PC-3 (cell line): ENCODE measurements around the gene DISP3.

ENCODE experiments used
- EZH2 ChIP-seq: fragments of 300-600 bp; sonication (generic); IDR thresholded peaks from one replicate; pipeline ENCODE4 v1.6.1; 2017; ENCODE audit warnings: antibody characterized with exemption, mild to moderate bottlenecking, low read length; ENCODE audit not compliant: unreplicated experiment
- TF ChIP-seq, protein P1 (sequence below): fragments of 300-600 bp; sonication (generic); conservative IDR thresholded peaks from 2 replicates; pipeline ENCODE4 v1.5.1; 2017; ENCODE audit warnings: antibody characterized with exemption, low read depth, mild to moderate bottlenecking, low read length

DNA sequence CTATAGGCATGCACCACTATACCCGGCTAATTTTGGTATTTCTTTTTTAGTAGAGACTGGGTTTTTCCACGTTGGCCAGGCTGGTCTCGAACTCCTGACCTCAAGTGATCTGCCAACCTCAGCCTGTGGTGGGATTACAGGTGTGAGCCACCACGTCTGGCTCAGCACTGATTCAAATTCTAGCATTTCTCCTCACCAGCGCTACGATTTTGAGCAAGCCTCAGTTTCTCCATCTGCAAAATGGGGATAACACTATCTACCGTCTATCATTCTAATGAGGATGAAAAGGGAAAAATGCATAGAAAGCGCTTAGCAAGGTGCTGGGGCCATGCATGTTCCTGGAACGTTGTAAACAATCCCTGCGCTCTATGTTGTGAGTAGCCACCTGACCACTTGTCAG, 49.0 kb upstream of the DISP3 start:
- TF ChIP-seq, protein P1, sequence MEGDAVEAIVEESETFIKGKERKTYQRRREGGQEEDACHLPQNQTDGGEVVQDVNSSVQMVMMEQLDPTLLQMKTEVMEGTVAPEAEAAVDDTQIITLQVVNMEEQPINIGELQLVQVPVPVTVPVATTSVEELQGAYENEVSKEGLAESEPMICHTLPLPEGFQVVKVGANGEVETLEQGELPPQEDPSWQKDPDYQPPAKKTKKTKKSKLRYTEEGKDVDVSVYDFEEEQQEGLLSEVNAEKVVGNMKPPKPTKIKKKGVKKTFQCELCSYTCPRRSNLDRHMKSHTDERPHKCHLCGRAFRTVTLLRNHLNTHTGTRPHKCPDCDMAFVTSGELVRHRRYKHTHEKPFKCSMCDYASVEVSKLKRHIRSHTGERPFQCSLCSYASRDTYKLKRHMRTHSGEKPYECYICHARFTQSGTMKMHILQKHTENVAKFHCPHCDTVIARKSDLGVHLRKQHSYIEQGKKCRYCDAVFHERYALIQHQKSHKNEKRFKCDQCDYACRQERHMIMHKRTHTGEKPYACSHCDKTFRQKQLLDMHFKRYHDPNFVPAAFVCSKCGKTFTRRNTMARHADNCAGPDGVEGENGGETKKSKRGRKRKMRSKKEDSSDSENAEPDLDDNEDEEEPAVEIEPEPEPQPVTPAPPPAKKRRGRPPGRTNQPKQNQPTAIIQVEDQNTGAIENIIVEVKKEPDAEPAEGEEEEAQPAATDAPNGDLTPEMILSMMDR: no peak
- TF ChIP-seq EZH2: no peak
